GM19043 (cell line): ENCODE data around the gene SPRR1A.
"Not testable (repeated sequence)": the region's sequence is repeated elsewhere in the genome, so short reads cannot be mapped to it uniquely, and the experiment has no call there.

Experiments
- ATAC-seq: cut with Tn5 transposase; IDR thresholded peaks from one replicate; pipeline ENCODE4 v1.9.1; 2021; ENCODE audit warnings: low read depth; ENCODE audit not compliant: unreplicated experiment

Gene SPRR1A

GRCh38 chr1:152970495-152970894 lies 13.4 kb upstream of the SPRR1A start, which contains the start of gene SPRR4:
SPRR4 (plus strand) TSS chr1:152970648; CDS start chr1:152971891, 1,243 bp downstream.
- ATAC-seq: no peak

DNA sequence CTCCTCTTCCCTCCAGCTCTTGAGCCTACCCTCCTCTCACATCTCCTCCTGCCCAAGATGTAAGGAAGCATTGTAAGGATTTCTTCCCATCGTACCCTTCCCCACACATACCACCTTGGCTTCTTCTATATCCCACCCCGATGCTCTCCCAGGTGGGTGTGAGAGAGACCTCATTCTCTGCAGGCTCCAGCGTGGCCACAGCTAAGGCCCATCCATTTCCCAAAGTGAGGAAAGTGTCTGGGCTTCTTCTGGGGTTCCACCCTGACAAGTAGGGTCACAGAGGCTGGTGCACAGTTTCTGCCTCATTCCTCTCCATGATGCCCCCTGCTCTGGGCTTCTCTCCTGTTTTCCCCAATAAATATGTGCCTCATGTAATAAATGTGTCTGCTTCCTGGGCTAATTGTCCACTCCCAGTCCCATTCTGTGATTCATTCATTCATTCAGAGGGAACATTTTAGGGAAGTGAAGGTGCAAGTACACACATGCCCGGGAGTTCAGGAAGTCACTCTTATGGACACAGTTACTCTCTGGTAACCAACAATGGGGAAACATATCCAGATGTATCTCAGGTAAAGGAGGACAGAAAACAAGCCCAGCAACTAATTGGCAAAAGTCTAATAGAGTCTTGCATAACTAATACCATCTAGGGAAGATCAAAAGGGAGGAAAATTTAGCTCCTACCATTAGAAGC lies 11.5 kb upstream of the SPRR1A start:
- ATAC-seq: no peak

DNA sequence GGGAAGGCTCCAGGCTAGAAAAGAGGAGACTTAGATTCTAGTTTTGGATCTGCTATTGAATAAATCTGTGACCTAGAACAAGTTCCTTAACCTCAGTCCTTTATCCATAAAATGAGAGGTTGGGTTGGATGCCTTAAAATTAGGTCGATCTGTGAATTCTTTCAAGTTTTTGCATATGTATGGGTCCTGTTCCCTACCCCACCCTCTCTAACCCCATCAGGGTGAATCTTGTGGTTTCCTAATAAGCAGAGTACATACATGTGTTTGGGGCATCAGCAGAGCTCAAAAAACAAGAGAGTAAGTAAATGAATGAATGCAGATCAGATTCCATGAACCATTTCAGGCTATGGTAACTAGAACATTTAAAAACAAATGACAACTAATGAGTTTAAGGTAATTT lies 7.2 kb upstream of the SPRR1A start:
- ATAC-seq: no peak

- no peak for ATAC-seq
Observed at GRCh38 chr1:152977614-152978013, 6.3 kb upstream of the SPRR1A start.

DNA sequence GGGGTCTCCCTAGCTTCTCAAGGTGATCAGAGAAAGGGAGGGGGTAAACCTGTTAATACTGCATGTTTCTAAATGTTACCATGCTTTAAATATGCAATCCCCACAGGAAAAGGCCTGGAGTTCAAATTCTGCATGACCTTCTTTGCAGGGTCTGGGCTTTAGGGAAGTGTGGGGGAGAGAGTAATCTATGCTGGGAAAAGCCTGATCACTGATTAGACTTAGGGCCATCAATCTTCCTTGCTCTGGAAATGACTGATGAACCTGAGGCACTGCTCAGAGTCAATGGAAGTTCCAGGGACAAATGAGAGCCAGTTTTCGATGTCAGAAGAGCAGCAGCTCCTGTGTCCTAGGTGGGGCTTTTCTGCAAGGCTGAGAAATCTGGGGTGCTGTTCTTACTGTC lies 3.2 kb upstream of the SPRR1A start:
- no peak for ATAC-seq

- ATAC-seq: no peak
Observed at GRCh38 chr1:152981146-152981871, 2.6 kb upstream of the SPRR1A start.

DNA sequence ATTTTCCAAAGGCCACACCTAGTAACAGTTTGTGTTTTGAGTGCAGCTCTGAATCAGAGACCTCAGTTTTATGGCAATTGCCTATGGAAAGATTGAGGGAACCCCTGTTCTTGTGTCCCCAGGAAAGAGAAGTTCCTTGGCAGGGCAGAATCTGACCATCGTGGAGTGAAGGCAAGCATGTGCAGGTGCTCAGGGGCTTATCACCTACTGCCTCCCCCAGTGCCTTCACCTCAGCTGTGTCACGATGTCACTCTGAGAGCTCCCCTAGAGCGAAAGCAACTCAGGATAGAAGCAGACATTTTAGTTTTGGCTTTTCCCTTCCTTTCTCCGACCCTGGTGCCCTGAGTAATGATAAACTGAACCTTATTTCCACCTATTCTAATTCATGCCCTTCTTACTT lies 1.8 kb upstream of the SPRR1A start:
- no peak for ATAC-seq

- ATAC-seq: no peak
Observed at GRCh38 chr1:152983234-152983633, 647 bp upstream of the SPRR1A start.

DNA sequence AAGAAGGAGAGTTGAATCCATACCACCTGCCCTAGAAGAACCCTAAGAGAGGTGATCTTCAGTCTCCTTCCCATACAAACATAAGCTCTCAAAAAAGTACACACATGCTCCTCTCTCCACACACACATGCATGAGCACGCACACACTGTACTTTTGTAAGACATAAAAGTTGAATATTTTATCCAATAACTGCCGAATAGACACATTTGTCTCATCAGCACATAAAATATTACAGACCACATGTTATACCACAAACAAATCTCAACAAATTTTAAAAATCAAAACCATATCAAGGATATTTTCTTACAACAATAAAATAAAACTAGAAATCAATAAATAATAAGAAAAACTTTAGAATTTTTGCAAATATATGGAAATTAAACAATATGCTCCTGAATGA lies 2.7 kb downstream of the SPRR1A start:
- ATAC-seq: no peak

DNA sequence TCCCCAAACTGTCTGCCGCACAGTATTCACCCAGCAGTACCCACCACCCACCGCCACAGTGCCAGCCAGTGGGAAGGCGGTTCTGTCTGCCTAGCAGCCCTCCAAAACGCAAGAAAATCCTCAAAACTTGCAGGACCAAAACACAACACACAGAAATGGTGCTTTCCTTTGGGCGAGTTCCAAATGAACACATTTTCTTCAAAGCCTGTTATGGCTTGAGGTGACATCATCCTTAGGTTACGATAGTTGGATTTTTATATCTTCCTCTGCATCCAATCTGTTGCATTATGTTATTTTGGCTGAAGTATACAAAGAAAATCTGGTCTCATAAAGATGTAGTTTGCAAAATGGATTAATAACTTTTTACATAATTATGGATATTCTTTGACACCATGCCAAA lies 9.3 kb downstream of the SPRR1A start:
- no peak for ATAC-seq

DNA sequence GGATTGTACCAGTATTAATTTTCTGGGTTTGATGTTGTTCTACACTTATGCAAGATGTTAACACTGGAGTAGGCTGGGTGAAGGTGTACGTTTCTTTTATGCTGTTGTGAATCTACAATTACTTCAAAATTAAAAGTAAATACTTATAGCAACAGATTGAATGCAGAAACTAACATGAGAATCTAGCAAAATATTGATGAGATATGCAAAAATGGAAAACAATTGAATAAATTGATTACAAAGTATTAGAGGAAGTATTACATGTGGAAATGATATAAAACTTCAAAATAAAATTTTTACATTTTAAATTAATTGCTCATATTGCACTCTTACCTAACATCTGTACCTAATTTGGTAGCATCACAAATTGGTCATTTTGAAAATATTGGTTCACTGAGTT lies 12.0 kb downstream of the SPRR1A start:
- ATAC-seq: no peak

DNA sequence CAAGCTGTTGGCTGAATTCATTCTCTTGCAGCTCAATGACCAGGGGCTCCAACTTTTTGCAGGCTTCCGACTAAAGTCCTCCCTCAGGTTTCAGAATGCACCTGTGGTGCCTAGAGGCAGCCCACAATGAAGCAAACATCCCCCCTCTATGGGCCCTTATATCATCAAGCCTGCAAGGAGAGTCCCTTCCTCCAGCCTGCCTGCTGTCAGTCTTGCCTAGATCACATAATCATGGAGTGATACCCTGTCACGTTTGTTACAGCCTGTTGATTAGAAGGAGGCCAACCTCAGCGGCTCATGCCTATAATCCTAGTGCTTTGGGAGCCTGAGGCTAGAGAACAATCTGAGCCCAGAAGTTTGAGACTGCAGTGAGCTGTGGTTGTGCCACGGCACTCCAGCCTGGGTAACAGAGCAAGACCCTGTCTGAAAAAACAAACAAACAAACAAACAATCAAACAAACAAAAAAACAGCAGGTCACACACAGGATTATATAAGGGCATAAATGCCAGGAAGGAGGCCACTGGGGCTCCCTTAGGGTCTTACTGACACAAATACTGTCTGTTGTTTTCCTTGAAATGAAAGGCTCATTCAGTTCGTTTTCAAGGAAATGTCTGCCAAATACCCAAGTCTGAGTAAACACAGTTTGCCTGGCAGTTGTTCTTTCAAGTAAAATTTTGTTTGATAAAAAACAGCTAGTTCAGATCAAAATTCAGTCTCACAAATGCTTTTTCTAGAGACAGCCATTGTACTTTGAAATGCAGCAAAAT lies 12.9 kb downstream of the SPRR1A start:
- no peak for ATAC-seq

DNA sequence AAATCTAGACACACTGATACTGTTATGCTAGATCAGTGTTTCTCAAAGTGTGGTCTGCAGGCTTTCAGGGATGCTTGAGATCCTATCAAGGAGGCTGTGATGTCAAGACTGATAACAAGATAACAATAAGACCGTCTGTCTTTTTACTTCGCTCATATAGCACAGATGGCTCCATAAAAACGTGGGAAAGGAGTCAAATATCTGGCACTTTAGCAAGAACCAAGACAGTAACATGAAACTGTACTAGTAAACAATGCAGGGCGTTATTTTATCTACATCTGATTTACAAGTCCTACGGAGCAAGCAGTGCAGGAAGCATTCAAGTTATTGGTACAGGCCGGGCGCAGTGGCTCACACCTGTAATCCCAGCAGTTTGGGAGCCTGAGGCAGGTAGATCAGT lies 14.0 kb downstream of the SPRR1A start:
- ATAC-seq: no peak

DNA sequence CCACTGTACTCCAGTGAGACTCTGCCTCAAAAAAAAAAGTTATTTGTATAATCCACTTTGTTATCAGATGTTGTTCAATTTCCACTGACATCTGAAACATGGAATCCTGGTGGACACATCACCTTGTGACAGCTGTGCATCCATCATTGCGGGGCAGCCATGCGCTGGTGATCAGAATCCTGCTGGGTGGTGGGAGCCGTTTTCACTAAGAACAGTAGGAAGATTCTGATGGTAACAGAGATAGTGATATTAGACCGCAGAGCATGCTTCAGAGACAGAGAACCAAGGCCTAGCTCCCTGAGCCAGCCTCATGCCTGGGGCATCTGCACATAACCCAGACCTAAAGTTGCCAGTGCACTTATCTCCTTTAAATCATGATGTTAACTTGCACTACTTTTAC lies 14.6 kb downstream of the SPRR1A start:
- ATAC-seq: no peak

DNA sequence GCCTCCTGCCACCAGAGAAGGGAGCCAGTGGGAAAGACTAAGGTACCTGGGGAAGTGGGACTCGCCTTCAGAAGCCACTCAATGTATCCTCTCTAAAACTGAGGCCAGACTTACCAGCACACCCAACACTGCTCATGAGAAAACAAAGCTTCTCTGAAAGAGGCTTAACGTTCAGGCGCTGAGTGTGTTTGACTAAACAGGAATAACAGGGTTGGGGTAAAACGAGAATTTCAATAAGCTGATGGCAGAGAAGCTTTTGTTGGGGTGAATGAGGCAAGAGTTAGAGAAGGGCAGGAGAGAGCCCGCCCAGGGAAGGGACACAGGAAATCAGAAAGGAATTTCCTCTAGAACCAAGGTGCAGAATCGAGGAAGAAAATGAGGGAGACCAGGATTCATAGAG lies 15.9 kb downstream of the SPRR1A start:
- no peak for ATAC-seq

GRCh38 chr1:153000294-153000693 lies 16.4 kb downstream of the SPRR1A start:
- no peak for ATAC-seq

DNA sequence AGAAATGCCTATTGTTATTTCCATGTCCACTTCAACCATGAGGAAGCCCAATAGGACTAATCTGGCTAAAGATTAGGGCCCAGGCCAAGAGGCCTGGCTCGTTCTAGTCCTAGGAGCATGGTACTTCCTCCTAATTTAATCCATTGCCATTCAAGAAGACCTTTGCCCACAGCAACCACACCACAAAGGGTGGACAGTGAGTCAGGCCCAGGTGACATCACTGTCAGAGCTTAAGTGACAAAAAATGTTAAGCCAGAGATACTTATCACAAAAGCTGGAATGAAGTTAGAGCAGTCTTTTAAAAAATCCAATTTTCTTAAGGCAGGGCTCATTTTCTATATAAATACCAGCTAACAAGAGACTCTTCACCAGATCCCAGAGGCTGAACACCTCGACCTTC lies 17.5 kb downstream of the SPRR1A start, which contains the start of gene SPRR3:
SPRR3 (plus strand) TSS at position 368 of the 400 bp plus-strand sequence. CDS start 1,272 bp downstream, outside the sequence.
- ATAC-seq: no peak

- not testable (repeated sequence) for ATAC-seq
Observed at GRCh38 chr1:153011235-153011758, 27.4 kb downstream of the SPRR1A start.

- ATAC-seq: not testable (repeated sequence)
Observed at GRCh38 chr1:153021829-153022228, 37.9 kb downstream of the SPRR1A start.

GRCh38 chr1:153022340-153022739 lies 38.5 kb downstream of the SPRR1A start:
- not testable (repeated sequence) for ATAC-seq

DNA sequence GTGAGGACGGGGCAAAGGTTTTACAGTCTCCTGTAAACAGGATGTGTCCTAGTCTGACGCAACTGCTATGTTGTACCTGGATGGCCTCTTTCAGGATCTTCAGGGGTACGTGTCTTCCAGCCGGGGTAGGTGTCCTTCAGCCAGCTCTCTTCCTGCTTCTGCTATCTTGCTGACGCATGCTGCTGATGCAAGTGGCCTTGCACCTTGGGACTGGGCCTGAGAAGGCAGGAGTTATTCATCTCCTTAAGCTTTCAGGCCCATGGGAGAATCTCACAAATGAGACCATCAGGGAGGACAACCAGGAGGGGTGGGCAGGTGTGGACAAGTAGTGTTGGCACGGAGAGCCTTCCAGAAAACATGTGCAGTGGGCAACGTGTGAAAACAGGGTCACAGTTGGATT lies 39.2 kb downstream of the SPRR1A start:
- no peak for ATAC-seq
